ENCODE results near the gene ADD1.

ADD1 gene

DNA sequence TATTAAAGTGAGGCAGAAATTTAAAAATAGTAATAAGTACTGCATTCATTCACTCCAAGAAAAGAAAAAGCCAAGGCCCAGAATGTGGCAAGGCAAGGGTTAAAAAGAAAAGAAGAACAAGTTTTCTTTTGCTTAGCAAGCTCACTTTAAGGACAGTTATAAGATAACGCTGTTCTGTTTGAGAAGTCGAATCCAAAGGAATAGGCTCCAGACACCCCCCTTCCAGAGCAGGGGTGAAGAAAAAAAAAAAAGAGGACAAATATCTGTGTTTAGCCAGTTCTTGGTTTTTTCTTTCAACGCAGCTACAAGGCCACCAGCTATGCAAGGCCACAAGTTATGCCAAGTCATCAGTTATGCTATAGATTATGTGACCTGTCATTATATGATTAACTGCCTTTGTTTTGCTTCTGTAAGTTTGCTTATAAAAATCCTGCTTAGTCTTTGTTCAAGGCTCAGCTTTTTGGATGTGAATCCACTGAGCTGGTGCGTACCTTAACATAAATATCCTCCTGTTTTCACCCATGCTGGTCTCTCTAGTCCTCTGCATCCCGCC, 121.1 kb downstream of the ADD1 start:
- Histone ChIP-seq H4K20me1 (ENCODE audit: control insufficient read depth, insufficient read depth, low read depth, low read length) (peaks cover 12% of the 10 kb centered on the region), H3K4me2 (ENCODE audit: low read length) (peak overlapping the region; percentile 77), H3K9me2 (replicated peaks; ENCODE audit: control insufficient read depth, low read length) (no peaks in the 10 kb centered on the region), H3K27me3 (ENCODE audit: control insufficient read depth, low read length) (no peaks in the 10 kb centered on the region), H3K4me1 (ENCODE audit: control insufficient read depth, low read length) (peaks cover 18% of the 10 kb centered on the region), H3F3A (ENCODE audit: control insufficient read depth, insufficient read depth) (0 out of 2 replicates have a peak, but pooled peaks cover 3% of the 10 kb centered on the region), H3K27ac (ENCODE audit: low read depth, low read length) (no peak overlapping the region), H3K4me3 (ENCODE audit: low read length) (peak overlapping the region; percentile 91), H3K9me3 (ENCODE audit: control insufficient read depth, insufficient read depth, low read length) (no peaks in the 10 kb centered on the region), H3K79me2 (ENCODE audit: control insufficient read depth, low read length) (peaks cover 37% of the 10 kb centered on the region), H3K36me3 (ENCODE audit: control insufficient read depth, low read length) (peaks cover 26% of the 10 kb centered on the region)
- TF ChIP-seq EZH2phosphoT487 (IDR thresholded peaks at IDR 0.05; ENCODE audit: borderline replicate concordance, low read length) = no peak
- TF ChIP-seq, protein P1, sequence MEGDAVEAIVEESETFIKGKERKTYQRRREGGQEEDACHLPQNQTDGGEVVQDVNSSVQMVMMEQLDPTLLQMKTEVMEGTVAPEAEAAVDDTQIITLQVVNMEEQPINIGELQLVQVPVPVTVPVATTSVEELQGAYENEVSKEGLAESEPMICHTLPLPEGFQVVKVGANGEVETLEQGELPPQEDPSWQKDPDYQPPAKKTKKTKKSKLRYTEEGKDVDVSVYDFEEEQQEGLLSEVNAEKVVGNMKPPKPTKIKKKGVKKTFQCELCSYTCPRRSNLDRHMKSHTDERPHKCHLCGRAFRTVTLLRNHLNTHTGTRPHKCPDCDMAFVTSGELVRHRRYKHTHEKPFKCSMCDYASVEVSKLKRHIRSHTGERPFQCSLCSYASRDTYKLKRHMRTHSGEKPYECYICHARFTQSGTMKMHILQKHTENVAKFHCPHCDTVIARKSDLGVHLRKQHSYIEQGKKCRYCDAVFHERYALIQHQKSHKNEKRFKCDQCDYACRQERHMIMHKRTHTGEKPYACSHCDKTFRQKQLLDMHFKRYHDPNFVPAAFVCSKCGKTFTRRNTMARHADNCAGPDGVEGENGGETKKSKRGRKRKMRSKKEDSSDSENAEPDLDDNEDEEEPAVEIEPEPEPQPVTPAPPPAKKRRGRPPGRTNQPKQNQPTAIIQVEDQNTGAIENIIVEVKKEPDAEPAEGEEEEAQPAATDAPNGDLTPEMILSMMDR (IDR thresholded peaks at IDR 0.05; ENCODE audit: low read depth, low read length, poor library complexity, severe bottlenecking) = no peak

GRCh38 chr4:2965262-2965661, 121.6 kb downstream of the ADD1 start:
- no peak overlapping the region for H3K27ac ChIP-seq (ENCODE audit: low read depth, low read length)
- H3K36me3 ChIP-seq (ENCODE audit: control insufficient read depth, low read length) = peaks cover 21% of the 10 kb centered on the region
- H4K20me1 ChIP-seq (ENCODE audit: control insufficient read depth, insufficient read depth, low read depth, low read length) = peaks cover 9% of the 10 kb centered on the region
- no peaks in the 10 kb centered on the region for H3K9me2 ChIP-seq (replicated peaks; ENCODE audit: control insufficient read depth, low read length)
- no peaks in the 10 kb centered on the region for H3K27me3 ChIP-seq (ENCODE audit: control insufficient read depth, low read length)
- no peaks in the 10 kb centered on the region for H3K9me3 ChIP-seq (ENCODE audit: control insufficient read depth, insufficient read depth, low read length)
- H3K4me3 ChIP-seq (ENCODE audit: low read length) = no peak overlapping the region
- H3F3A ChIP-seq (ENCODE audit: control insufficient read depth, insufficient read depth) = 0 out of 2 replicates have a peak, but pooled peaks cover 3% of the 10 kb centered on the region
- H3K4me1 ChIP-seq (ENCODE audit: control insufficient read depth, low read length) = peaks cover 16% of the 10 kb centered on the region
- no peak for TF ChIP-seq EZH2phosphoT487 (IDR thresholded peaks at IDR 0.05; ENCODE audit: borderline replicate concordance, low read length)
- TF ChIP-seq, protein P1 (IDR thresholded peaks at IDR 0.05; ENCODE audit: low read depth, low read length, poor library complexity, severe bottlenecking) = no peak
- H3K79me2 ChIP-seq (ENCODE audit: control insufficient read depth, low read length) = peaks cover 32% of the 10 kb centered on the region
- H3K4me2 ChIP-seq (ENCODE audit: low read length) = peak overlapping the region; percentile 77; the same call in 1 of the 2 replicates

GRCh38 chr4:2968381-2968780, 124.7 kb downstream of the ADD1 start:
- Histone ChIP-seq H3K79me2 (ENCODE audit: control insufficient read depth, low read length) (peaks cover 8% of the 10 kb centered on the region), H3K4me3 (ENCODE audit: low read length) (no peak overlapping the region), H4K20me1 (ENCODE audit: control insufficient read depth, insufficient read depth, low read depth, low read length) (peaks cover 3% of the 10 kb centered on the region; the same call in 1 of the 2 replicates), H3K36me3 (ENCODE audit: control insufficient read depth, low read length) (no peaks in the 10 kb centered on the region), H3F3A (ENCODE audit: control insufficient read depth, insufficient read depth) (0 out of 2 replicates have a peak, but pooled peaks cover 6% of the 10 kb centered on the region), H3K27me3 (ENCODE audit: control insufficient read depth, low read length) (no peaks in the 10 kb centered on the region), H3K4me1 (ENCODE audit: control insufficient read depth, low read length) (peaks cover 13% of the 10 kb centered on the region), H3K27ac (ENCODE audit: low read depth, low read length) (no peak overlapping the region), H3K9me3 (ENCODE audit: control insufficient read depth, insufficient read depth, low read length) (no peaks in the 10 kb centered on the region), H3K9me2 (replicated peaks; ENCODE audit: control insufficient read depth, low read length) (no peaks in the 10 kb centered on the region), H3K4me2 (ENCODE audit: low read length) (no peak overlapping the region)
- no peak for TF ChIP-seq EZH2phosphoT487 (IDR thresholded peaks at IDR 0.05; ENCODE audit: borderline replicate concordance, low read length)
- TF ChIP-seq, protein P1 (IDR thresholded peaks at IDR 0.05; ENCODE audit: low read depth, low read length, poor library complexity, severe bottlenecking) = no peak

Measured in DOHH2 (cell line).